Activated naive CD8-positive, alpha-beta T cell treated with anti-CD3 and anti-CD28 coated beads for 36 hours (primary cell): ENCODE results near the gene ZXDC. TPM values are rescaled to one million over a fixed set of nuclear protein-coding genes. Genes with fewer than 3 reads are reported as not detected.

ENCODE experiments used
- DNase-seq: peaks from one replicate; pipeline ENCODE4 v3.0.0; 2021
- H3K27ac Mint-ChIP-seq: one replicate; pipeline ENCODE4 v1.8.0; 2022; ENCODE audit warnings: mild to moderate bottlenecking, moderate library complexity, mixed read lengths
- H3K27me3 Mint-ChIP-seq: one replicate; pipeline ENCODE4 v1.8.0; 2022; ENCODE audit warnings: mild to moderate bottlenecking, mixed read lengths
- H3K36me3 Mint-ChIP-seq: one replicate; pipeline ENCODE4 v1.8.0; 2021; ENCODE audit warnings: mild to moderate bottlenecking, mixed read lengths
- H3K4me1 Mint-ChIP-seq: one replicate; pipeline ENCODE4 v1.8.0; 2021; ENCODE audit warnings: mixed read lengths
- H3K4me3 Mint-ChIP-seq: one replicate; pipeline ENCODE4 v1.8.0; 2022; ENCODE audit warnings: mild to moderate bottlenecking, moderate library complexity, mixed read lengths
- H3K9me3 Mint-ChIP-seq: one replicate; pipeline ENCODE4 v1.8.0; 2022; ENCODE audit warnings: mixed read lengths
- total RNA-seq, 2 experiments: library from RNA; stranded (reverse); gene quantifications; one replicate each; pipeline ENCODE4 v1.2.3, GENCODE V29; 2021

Gene ZXDC
- total RNA-seq, 2 experiments from 2014 or later, result 18.7 to 19.3 TPM

GRCh38 chr3:126474498-126475412 is 936 bp downstream of the ZXDC start:
- Mint-ChIP-seq H3K4me1 (peaks cover 33% of the 10 kb centered on the region), H3K9me3 (no peaks in the 10 kb centered on the region), H3K36me3 (peaks cover 35% of the 10 kb centered on the region), H3K4me3 (peak overlapping the region; percentile 95), H3K27me3 (no peaks in the 10 kb centered on the region), H3K27ac (peak overlapping the region; percentile 84)
- peak; percentile 46 for DNase-seq

DNA sequence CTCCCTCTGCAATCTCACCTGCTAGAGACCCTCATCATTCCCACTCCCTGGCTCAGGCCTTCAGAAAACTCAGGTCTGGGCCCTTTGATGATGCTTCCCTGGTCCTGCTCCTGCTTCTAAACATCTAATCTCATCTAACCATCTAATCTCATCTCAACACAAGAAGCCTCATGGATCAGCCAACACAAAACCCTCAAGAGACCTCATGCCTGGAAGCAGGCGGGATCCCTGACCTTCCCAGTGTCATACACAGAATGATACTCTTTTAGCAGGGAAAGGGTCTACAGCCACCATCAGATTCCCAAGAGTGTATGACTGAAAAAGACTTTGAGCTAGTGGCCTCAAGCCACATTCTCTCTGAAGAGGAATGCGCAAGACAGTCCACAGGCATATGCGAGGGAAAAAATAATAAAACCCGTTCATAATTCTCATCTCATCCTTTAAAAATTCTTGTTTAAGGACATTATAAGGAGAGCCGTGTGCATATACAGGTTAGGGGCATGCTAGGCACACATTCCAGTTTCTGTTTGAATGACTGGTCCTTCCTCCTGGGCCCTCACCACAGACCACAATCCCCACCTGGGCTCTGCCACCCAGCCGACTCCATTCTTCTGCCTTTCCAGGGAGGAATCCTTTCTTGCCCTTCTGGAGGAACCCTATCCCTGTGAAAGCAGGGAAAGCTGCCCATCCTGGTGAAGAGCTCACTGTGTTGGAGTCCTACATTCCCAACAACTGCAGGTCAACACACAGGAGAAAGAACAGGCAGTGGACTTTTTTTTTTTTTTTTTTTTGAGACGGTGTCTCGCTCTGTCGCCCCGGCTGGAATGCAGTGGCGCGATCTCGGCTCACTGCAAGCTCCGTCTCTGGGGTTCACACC is 2.2 kb downstream of the ZXDC start:
- Mint-ChIP-seq H3K27ac (peak overlapping the region; percentile 21), H3K9me3 (no peaks in the 10 kb centered on the region), H3K4me3 (peak overlapping the region; percentile 95), H3K36me3 (peaks cover 45% of the 10 kb centered on the region), H3K27me3 (no peaks in the 10 kb centered on the region), H3K4me1 (peaks cover 44% of the 10 kb centered on the region)
- DNase-seq, result no peak

GRCh38 chr3:126472277-126473006 is 3.2 kb downstream of the ZXDC start:
- Mint-ChIP-seq H3K9me3 (no peaks in the 10 kb centered on the region), H3K27ac (peak overlapping the region; percentile 72), H3K4me1 (peaks cover 52% of the 10 kb centered on the region), H3K36me3 (peaks cover 52% of the 10 kb centered on the region), H3K27me3 (no peaks in the 10 kb centered on the region), H3K4me3 (peak overlapping the region; percentile 95)
- DNase-seq, result no peak

DNA sequence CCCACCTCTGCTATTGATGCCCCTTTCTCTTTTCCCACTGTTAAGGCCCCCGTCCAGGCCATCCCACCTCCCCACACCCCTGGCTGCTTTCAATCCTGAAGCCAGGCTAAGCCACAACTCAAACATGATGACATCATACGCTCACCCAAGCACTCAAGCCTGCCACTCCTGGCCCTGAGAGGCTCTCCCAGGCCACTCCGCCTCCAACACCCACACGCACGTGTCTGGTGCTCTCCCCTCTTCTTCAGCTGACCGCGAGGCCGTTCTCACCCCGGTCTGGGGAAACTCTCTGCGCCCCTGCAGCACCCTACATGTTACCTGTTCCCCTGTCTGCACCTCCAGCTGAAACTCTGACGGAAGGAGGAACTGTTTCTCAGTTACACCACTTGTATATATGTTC is 6.2 kb downstream of the ZXDC start:
- H3K27ac Mint-ChIP-seq, result no peak overlapping the region
- H3K4me1 Mint-ChIP-seq, result peaks cover 52% of the 10 kb centered on the region
- H3K9me3 Mint-ChIP-seq, result no peaks in the 10 kb centered on the region
- DNase-seq, result no peak
- H3K27me3 Mint-ChIP-seq, result no peaks in the 10 kb centered on the region
- no peak overlapping the region for H3K4me3 Mint-ChIP-seq
- peaks cover 53% of the 10 kb centered on the region for H3K36me3 Mint-ChIP-seq

- DNase-seq, result no peak
- Mint-ChIP-seq H3K27ac (peak overlapping the region; percentile 52), H3K4me3 (no peak overlapping the region), H3K9me3 (no peaks in the 10 kb centered on the region), H3K27me3 (no peaks in the 10 kb centered on the region), H3K4me1 (peaks cover 44% of the 10 kb centered on the region), H3K36me3 (peaks cover 40% of the 10 kb centered on the region)
Observed at GRCh38 chr3:126468028-126468891, 7.4 kb downstream of the ZXDC start.

GRCh38 chr3:126467611-126467955 is 8.1 kb downstream of the ZXDC start:
- Mint-ChIP-seq H3K36me3 (peaks cover 34% of the 10 kb centered on the region), H3K9me3 (no peaks in the 10 kb centered on the region), H3K4me1 (peaks cover 38% of the 10 kb centered on the region), H3K27ac (no peak overlapping the region), H3K4me3 (no peak overlapping the region), H3K27me3 (no peaks in the 10 kb centered on the region)
- no peak for DNase-seq

DNA sequence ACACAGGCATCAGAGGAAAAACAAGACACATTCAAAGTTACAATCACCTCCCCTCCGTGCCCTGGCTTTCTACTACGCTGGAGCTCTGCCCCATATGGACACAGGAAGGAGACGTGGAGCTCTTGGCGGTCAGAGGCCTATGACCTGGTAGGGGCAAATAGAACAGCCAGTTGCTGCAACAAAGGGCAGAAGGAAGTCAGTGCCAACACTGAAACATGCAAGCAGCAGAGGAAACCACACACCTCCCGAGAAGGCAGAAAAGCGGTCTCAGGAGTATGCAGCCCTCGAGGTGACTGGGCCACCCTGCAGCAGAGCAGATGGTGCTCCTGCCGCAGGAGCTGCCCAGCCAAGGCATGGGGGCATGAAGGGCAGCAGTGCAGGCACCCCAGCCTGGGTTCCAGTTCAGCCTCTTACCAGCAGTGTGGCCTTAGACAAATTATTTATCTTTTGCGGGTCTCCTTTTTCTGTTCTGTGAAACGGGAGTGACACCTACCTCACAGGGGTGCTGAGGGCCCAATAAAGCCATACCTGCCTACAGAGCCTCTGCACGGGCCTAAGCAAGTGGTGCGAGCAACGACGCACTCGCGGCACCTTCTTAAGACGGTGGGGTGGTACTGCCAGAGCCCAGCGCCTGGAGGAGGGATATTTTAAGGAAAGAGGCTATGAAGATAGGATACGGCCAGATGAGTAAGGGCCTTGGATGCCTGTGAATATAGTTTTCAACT is 8.6 kb downstream of the ZXDC start:
- Mint-ChIP-seq H3K27me3 (no peaks in the 10 kb centered on the region), H3K4me3 (no peak overlapping the region), H3K36me3 (peaks cover 30% of the 10 kb centered on the region), H3K9me3 (no peaks in the 10 kb centered on the region), H3K4me1 (peaks cover 32% of the 10 kb centered on the region), H3K27ac (no peak overlapping the region)
- no peak for DNase-seq

DNA sequence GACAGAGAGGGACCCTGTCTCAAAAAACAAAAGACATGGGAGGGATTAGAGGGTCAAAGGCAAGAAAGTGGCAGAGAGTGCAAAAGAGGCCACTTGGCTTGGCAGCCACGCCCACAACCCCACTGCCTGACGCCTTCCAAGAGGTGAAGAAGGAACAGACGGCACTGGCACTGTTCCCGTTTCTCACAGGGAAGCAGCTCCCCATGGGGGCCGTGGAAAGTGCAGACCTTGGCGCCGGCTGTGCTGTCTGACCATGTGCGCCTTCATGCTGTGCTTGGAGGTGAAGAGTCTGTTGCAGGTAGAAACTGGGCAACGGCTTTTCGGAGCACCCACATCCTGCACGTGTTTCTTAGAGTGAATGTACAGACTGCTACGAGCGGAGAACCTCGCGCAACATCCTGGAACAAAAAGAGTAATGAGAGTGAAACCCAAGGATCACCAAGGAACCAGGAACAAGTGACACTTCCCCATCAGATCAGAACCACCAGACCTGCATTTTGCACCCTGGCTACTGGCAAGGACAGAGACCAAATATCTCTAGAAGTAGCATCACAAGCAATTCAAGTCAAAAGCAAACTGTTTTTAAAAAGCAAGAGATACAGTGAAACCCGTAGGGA is 9.7 kb downstream of the ZXDC start:
- DNase-seq, result no peak
- Mint-ChIP-seq H3K27me3 (no peaks in the 10 kb centered on the region), H3K4me3 (no peak overlapping the region), H3K36me3 (peaks cover 28% of the 10 kb centered on the region), H3K9me3 (no peaks in the 10 kb centered on the region), H3K4me1 (peaks cover 28% of the 10 kb centered on the region), H3K27ac (no peak overlapping the region)

GRCh38 chr3:126464997-126465396 is 10.7 kb downstream of the ZXDC start:
- H3K4me3 Mint-ChIP-seq, result no peak overlapping the region
- DNase-seq, result no peak
- H3K4me1 Mint-ChIP-seq, result peaks cover 30% of the 10 kb centered on the region
- no peak overlapping the region for H3K27ac Mint-ChIP-seq
- no peaks in the 10 kb centered on the region for H3K9me3 Mint-ChIP-seq
- H3K27me3 Mint-ChIP-seq, result no peaks in the 10 kb centered on the region
- peaks cover 27% of the 10 kb centered on the region for H3K36me3 Mint-ChIP-seq

DNA sequence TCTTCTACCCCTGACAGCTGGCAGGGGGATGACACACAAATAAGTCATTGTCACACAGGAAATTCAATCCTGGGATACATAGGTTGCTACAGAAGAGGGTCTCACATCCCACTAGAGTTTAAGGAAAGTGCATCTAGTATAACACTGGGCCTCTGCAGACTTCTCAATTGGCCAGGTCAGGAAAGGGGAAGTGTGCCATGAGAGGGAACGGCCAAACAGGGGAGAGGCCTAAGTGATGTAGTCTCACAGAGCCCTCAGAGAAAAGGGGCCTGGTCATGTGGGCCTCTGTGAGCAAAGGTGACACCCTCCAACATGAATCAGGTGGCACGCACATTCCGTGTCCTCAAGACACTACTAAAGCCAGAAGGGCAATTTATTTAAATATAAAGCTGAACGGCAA is 11.2 kb downstream of the ZXDC start:
- peaks cover 24% of the 10 kb centered on the region for H3K36me3 Mint-ChIP-seq
- H3K27me3 Mint-ChIP-seq, result no peaks in the 10 kb centered on the region
- H3K4me3 Mint-ChIP-seq, result no peak overlapping the region
- H3K27ac Mint-ChIP-seq, result no peak overlapping the region
- DNase-seq, result no peak
- H3K9me3 Mint-ChIP-seq, result no peaks in the 10 kb centered on the region
- peaks cover 28% of the 10 kb centered on the region for H3K4me1 Mint-ChIP-seq

DNA sequence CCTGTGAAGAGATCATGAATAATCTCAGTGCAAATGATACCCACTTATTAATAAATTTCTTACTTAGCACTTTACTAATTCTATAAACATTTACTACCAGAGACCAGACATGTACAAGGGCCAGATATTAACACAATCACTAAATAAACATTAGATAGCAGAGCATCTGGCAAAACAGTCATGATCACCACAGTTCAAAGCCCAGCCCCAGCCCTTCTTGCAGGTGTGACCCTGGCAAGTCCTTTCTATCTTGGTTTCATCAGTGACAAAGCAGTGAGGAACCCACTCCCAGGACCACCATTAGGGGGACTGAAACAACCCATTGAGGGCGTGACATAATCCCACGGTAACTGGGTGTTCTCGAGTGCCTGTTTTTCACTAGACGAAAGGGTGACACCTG is 11.6 kb downstream of the ZXDC start:
- Mint-ChIP-seq H3K4me3 (no peak overlapping the region), H3K36me3 (peaks cover 20% of the 10 kb centered on the region), H3K27me3 (no peaks in the 10 kb centered on the region), H3K9me3 (no peaks in the 10 kb centered on the region), H3K4me1 (peaks cover 24% of the 10 kb centered on the region), H3K27ac (no peak overlapping the region)
- no peak for DNase-seq

GRCh38 chr3:126463521-126463920 is 12.2 kb downstream of the ZXDC start:
- H3K4me1 Mint-ChIP-seq, result peaks cover 19% of the 10 kb centered on the region

DNA sequence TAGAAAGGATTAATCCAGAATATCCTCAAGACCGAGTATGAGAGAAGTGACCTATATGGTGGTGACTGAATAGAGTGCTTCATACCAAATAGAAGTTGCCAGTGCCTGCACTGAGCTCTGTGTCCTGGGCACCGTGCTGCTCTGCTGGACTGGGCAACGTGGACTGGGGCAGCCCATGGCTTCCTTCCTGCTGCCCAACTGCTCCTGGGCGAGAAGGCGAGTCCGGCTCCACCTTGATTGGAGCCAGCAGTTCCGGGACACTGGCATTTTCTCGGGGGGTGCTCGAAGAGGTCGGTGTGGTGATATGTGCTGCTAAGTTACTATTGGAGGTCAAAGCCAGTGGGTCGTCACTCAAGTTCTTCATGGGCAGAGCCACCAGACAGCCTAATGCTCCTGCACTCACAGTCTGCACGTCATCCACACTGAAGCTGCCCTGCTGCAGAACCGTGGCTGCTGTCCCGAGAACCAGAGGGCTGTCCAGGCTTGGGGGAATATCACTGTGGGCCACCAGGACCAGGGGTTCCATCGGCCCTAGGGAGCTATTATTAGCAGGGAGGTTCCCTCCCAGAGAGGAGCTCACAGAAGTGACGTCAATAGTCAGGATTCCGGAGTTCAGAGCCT is 14.1 kb downstream of the ZXDC start:
- Mint-ChIP-seq H3K4me3 (no peak overlapping the region), H3K27ac (no peak overlapping the region), H3K36me3 (peaks cover 15% of the 10 kb centered on the region), H3K27me3 (no peaks in the 10 kb centered on the region), H3K4me1 (peaks cover 13% of the 10 kb centered on the region), H3K9me3 (no peaks in the 10 kb centered on the region)
- no peak for DNase-seq

More at GRCh38 chr3:126463521-126463920, 12.2 kb downstream of the ZXDC start:
- no peaks in the 10 kb centered on the region for H3K27me3 Mint-ChIP-seq
- no peak overlapping the region for H3K27ac Mint-ChIP-seq
- no peak for DNase-seq
- peaks cover 18% of the 10 kb centered on the region for H3K36me3 Mint-ChIP-seq
- H3K9me3 Mint-ChIP-seq, result no peaks in the 10 kb centered on the region
- no peak overlapping the region for H3K4me3 Mint-ChIP-seq
